Ecto neural progenitor cell (in vitro differentiated cells): Measurements from ENCODE around the gene NUDCD3.

ENCODE experiments used
- DNase-seq: peaks from one replicate; pipeline ENCODE4 v3.0.0-alpha.2; 2018; ENCODE audit warnings: low spot score

NUDCD3 gene

GRCh38 chr7:44353668-44354067 lies 136.8 kb downstream of the NUDCD3 start:
- no peak for DNase-seq

DNA sequence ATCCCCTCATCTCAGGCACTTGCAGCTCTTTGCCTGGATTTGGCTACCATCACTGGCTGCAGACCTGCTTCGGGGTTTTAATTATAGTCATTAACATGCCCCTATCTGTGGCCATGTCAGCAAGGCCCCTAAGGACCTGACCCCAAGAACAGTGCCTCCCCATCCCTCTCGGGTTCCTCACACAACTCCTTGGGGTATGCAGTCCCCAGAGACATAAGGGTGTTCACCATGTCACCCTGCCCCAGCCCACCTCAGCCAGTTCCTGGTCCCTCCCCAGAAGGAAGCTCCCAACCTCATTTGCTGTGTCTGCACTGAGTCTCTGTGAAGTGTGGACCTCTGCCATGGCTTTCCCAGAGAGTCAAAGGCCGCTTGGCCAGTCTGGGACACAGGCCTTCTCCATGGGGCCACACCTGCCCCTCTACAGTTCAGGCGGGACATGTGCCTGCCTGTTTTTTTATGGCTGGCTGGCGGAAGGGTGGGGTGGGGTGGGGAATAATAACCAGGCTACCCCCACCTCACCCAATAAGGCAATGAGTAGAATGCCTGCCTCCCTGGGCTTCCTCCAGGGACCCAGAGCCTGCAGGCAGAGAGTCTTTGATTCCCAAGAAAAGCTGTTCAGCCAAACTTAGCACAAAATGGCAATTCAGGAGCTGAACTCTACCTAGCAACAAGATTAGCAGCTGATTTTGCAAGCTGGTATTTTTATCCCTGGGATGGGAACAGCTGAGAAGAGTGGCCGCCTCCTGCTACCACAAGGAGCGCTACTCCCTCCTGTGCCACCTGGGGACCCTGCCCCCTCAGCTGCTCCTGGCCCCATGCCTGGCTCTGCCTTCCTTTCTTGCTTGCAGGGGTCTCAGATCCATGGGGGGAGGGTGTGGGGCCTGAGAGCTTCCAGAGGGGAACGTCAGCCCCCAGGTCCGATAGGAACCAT lies 141.3 kb downstream of the NUDCD3 start:
- DNase-seq = no peak

DNA sequence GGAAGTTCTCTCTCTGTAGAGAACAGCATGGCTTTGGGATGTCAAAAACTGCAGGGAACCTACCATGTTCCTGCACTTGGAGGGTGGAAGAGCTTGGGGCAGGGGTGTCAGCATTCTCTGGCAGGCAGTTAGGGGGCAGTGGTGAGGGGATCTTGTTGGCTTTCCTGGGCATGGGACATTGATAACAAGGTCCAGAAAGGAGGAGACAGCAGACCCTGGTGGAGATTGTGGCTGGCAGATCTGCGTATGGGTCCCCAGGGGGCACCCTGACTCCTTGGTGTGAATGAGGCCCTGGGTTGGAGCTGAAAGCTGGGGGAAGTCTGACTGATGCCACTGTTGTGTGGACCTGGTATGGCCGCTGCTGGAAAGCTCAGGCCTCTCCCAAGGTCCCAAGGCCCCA lies 142.2 kb downstream of the NUDCD3 start:
- no peak for DNase-seq

DNA sequence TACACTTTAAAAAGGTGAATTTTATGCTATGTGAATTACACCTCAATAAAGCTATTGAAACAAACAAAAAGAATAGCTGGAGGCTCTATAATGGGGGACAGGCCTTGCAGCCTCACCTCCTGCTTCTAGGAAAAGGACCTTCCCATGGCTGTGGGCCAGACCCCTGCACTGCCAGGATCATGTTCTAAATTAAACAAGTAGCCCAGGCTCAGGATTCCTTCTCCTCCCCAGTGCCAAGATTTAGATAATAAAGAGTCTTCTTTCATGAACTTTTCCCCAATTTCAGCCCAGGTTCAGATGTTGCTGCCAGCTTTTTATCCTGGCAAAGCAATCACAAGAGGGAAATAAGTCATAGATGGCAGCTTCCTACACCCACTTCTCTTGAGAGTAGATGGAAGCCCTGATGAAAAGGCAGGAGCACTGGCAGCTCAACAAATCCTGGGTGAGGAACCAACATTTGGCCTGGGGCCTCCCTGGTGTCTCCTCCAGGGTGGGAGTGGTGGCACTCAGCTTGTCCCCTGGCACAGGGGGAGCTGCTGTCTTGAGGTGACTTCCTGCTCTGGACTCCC lies 142.8 kb downstream of the NUDCD3 start:
- no peak for DNase-seq

GRCh38 chr7:44346063-44346462 lies 144.4 kb downstream of the NUDCD3 start:
- DNase-seq = no peak

GRCh38 chr7:44341401-44341800 lies 149.1 kb downstream of the NUDCD3 start:
- no peak for DNase-seq

DNA sequence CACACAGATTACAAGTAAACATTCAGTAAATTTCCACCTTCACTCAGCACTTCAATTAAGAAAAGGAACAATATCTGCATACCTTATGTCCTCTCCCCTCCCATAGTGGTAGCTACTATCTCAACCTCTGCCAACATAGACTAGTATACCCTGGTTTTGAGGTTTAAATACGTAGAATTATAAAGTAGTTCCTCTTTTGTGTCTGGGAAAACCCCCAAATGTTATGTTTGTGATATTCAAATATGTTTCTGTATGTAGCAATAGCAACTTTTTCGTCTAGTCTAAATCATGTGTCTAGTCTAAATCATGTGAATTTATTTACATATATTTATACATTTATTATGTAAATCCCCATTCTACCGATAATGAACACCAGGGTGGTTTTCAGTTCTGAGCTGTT lies 151.9 kb downstream of the NUDCD3 start:
- DNase-seq = no peak

- no peak for DNase-seq
Measured at GRCh38 chr7:44336491-44336890, 154.0 kb downstream of the NUDCD3 start.

DNA sequence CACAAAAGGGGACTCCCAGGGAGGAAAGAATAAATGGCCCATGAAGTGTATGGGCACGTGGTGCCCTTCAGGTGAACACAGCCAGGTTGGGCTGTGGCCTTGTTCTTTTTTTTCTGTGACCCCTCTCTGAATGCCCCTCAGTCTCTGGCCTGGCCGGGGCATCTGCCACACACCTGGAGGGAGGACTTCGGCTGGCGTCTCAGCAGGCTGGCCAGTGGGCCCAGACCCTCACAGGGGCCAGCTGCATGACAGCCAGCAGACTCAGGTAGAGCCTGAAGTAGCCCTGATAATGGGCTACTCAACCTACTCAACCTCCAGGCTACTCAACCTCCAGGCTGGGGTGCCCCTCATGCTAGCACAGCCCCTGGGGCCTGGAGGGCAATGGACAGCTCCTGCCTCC lies 155.3 kb downstream of the NUDCD3 start:
- no peak for DNase-seq

DNA sequence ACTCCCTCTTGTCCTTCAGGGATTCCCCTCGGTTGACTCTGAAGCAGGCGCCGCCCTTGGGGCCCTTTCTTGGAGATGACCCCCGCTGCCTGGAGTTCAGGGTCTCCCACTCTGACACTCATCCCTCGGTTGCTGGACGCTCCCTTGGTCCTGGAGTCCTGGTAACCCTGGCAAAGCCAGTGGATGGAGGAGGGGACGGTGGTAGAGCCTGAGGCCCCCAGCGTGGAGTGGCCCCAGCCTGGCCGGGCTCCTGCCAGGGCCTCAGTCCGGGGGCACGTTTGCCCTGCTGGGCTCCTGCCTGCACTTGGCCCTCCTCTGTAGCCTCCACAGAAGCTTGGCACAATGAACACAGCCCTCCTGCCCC lies 155.7 kb downstream of the NUDCD3 start:
- no peak for DNase-seq

- DNase-seq = no peak
Measured at GRCh38 chr7:44333911-44334733, 156.3 kb downstream of the NUDCD3 start.

- DNase-seq = no peak
Measured at GRCh38 chr7:44331682-44332081, 158.8 kb downstream of the NUDCD3 start.

- no peak for DNase-seq
Measured at GRCh38 chr7:44330331-44330730, 160.1 kb downstream of the NUDCD3 start.

- DNase-seq = no peak
Measured at GRCh38 chr7:44329888-44330287, 160.6 kb downstream of the NUDCD3 start.
